Measurements from ENCODE around the gene FBXL3.

- TF ChIP-seq, protein P1, sequence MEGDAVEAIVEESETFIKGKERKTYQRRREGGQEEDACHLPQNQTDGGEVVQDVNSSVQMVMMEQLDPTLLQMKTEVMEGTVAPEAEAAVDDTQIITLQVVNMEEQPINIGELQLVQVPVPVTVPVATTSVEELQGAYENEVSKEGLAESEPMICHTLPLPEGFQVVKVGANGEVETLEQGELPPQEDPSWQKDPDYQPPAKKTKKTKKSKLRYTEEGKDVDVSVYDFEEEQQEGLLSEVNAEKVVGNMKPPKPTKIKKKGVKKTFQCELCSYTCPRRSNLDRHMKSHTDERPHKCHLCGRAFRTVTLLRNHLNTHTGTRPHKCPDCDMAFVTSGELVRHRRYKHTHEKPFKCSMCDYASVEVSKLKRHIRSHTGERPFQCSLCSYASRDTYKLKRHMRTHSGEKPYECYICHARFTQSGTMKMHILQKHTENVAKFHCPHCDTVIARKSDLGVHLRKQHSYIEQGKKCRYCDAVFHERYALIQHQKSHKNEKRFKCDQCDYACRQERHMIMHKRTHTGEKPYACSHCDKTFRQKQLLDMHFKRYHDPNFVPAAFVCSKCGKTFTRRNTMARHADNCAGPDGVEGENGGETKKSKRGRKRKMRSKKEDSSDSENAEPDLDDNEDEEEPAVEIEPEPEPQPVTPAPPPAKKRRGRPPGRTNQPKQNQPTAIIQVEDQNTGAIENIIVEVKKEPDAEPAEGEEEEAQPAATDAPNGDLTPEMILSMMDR (IDR thresholded peaks at IDR 0.05) = no peak
- TF ChIP-seq POLR2A (IDR thresholded peaks at IDR 0.05) = no peak
Observed at GRCh38 chr13:77033717-77034302, 6.9 kb upstream of the FBXL3 start.
